NCI-H1436 (cell line): ENCODE data around the gene IL18BP.

ENCODE experiments used
- DNase-seq: peaks from one replicate; lab custom pipeline; 2025; lab: John Stamatoyannopoulos, UW

IL18BP gene

GRCh38 chr11:72045849-72046248 lies 47.1 kb downstream of the IL18BP start:
- no peak for DNase-seq

DNA sequence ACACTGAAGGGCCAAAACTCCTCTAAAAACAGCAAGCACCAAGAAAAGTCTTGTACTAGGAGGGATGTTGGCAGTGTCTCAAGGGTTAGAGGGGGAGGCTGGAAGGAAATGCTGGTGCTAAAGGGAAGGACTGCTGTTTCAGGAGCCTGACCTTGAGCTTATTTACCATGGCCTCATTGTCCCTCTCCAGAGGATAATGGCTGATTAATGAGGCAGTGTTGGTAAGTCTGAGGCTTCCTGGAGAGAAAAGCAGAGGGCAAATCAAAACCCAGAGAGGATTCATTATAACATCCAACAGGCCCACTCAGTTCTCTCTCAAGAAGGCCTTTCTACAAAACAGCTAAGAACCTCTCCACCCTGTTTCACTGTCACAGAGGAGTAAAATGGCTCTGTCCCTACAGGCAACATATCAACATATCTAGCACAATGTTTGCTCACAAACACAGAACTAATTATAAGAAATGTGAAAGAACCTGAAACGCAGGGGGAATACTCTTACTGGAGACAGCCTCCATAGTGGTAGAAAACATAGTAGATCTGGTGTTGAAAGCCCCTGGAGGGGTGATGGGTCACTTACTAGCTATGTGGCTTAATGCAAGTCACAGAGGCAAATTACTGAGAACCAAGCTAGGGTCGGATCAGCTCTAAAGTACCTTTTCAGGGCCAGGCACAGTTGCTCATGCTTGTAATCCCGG lies 50.2 kb downstream of the IL18BP start:
- no peak for DNase-seq
